ENCODE results near the gene DNAL4.
A peak's percentile ranks its signal among the peaks of the same experiment; 100 is the strongest.

DNAL4 gene

DNA sequence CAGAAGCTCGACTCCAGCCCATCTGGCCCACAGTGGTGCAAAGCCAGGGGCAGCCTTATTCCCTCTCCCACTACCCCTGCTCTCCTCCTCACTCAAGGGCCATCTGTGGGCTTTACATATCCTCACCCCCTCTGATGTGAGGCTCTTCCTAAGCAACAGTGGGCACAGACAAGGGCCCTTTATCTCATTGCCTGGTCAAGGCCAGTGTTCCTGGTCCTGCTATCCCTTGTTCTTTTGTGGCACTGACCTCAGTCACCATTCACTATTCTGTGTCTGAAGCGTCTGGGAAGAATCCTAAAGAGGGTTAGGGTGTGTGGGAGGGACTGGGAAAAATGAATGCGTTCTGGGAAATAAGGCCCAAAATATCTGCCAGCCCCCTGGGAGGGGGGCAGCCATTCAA is 7.3 kb downstream of the DNAL4 start:
- no peak for DNase-seq (ENCODE audit: low read depth in 3 of 3)

DNA sequence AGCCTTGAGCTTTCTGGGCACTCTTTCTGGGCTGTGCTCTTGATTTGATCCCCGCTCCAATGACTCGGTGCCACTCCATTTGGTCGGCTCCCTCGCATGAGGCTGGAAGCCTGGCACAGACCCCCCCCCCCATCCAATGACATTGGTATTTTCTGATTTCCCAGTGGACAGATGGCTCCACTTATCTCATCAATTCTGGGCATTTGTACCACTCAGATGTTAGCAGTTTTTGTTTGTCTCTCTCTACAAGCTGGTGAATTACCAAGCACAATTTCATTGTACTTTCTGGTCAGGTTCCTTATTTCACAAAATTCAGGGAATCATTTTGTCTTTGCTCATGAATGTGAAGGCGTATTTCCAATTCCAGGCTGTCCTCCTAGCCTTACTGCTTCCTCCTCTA is 9.1 kb downstream of the DNAL4 start:
- no peak for DNase-seq (ENCODE audit: low read depth in 3 of 3)

DNA sequence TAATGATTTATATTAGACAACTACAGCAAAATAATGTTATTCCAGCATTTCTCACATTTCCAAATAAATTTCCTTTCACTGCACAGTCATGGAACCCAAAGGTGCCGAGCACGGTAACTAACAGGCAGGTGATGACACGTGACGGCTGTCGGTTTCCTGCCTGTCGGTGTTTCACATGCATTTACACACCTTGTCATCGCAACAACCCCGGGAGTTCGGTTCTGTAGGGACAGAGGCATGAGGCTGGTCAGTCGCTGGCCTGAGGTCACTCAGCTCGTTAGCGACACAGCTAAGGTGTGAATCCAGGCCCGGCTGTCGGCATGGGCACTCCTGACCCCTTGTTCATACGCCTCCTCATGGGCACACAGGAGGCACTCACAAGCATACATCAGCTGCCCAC is 9.9 kb downstream of the DNAL4 start:
- DNase-seq (ENCODE audit: low read depth in 3 of 3), result no peak

DNA sequence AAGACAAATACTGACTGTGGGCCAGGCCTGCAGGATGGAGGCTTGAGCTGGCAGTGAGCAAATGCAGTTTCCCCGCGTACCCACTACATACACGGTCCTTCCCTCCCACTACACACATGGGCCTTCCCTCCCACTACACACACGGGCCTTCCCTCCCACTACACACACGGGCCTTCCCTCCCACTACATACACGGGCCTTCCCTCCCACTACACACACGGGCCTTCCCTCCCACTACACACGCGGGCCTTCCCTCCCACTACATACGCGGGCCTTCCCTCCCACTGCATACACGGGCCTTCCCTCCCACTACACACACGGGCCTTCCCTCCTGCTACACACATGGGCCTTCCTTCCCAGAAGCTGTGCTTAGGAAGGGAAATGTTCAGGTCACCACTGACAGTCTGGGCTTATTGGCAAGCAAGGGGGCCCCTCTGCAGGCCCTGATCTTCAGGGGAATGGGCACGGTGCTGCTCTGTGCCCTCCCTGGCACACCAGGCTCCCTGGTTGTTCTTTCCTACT is 10.8 kb downstream of the DNAL4 start:
- DNase-seq (ENCODE audit: low read depth in 3 of 3), result no peak

DNA sequence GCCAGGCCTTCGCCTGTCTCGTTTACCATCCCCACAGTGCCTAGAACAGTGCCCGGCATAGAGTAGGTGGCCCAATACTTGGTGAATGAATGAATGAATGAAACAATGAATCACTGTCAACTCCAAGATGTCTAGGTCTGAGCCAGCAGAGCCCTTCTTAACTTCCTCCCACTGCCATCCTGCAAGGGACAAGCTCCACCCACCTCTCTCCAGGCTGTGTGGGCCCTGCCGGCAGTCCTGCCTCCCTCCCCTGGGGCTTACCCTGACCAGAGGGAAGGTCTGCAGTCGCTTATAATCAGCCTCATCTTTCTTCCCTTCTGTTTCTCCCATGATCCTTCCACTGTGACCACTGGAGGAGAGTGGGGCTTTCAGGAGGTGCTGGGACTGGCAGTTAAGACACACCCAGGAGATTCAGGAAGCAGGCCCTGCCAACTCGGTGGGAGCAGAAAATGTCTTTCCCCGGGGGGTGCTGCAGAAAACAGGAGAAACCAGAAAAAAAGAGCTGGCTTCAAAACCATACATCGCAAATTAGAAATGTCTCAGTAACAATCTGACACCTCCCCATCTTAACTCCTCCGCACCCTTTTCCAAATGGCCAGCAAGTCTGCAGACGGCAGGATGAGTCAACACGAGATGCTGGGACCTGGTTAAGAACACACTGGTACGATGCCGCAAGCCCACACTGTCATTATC is 11.4 kb downstream of the DNAL4 start:
- DNase-seq (ENCODE audit: low read depth in 3 of 3), result no peak

DNA sequence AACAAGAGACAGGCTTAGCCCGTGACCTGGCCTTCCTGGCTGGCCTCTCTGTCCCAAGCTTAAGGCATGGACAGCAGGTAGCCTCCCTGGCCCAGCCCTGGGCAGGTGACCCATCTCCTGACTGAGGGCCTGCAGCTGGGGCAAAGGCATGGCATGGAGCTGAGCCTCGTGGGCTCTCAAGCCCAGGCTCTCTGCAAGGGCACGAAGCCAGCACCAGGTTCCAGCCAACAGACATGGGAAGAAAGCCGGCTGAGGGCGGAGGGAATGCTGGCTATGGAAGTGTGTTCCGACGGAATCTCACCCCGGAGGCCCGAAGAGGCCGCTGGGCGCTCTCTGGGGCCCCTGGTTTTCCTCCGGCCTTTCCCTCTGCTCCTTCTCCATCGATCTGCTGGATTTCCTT is 12.9 kb downstream of the DNAL4 start:
- DNase-seq (ENCODE audit: low read depth in 3 of 3), result no peak

DNA sequence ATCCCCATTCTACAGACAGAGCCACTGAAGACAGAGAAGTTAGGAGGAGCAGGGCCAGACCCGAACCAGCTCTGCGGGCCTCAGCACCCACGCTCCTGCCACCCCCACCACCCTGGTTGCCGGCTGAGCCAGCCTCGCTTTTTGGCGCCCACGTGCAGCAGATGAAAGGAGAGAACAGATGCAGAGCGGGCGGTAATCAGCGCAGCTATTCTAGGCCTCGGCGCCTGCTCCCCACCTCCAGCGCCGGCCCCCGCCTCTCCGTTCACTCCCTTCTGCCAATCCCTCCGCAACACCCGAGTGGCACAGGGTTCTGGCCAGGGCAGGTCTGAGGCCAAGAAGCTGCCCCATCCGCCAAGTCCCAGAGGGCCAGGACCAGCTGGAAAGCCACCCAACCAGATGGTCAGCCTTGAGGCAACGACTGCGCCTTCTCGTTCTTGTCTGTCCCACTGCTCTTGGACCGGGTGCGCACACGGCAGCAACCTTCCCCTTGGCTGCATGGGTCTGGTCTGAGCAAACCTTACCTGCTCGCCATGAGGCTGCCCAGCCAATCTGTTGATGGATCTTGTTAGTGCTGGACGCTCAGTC is 16.8 kb downstream of the DNAL4 start:
- DNase-seq (ENCODE audit: low read depth in 3 of 3), result no peak

DNA sequence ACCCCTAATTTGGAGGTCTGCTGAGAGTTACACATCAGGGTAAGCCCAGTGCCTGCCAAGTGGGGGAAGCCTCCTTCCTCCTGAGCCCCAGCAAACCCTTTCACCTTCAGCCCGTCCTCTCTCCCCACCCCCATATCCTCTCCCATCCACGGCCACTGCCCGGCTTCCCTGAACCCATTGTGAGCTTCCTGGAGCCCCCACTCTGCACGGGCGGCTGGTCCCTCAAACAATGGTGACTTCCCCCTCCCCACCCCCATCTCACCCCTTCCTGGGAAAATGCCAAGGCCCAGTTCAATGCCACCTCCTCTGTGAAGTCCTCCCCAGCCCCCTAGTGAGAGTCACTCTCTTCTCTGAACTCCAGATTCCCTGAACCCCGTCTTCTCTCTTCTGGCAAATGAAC is 17.9 kb downstream of the DNAL4 start:
- no peak for DNase-seq (ENCODE audit: low read depth in 3 of 3)

DNA sequence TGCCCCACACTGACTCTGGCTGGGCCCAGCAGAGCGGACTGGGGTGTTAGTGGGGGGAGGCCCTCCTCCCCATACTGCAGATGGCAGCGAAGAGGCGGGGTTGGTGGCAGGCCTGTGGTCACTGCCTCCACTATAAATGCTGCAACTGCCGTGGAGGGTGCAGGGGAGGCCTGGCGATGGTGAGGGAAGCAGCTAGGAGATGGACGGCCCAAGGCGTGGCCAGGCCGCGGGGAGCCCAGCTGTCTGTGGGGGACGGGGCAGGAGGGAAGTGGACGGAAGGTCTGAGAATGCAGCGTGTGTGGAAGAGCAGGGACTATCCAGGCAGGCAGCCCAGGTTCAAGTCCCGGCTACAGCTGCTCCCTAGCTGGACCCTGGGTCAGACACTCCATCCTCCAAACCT is 18.3 kb downstream of the DNAL4 start:
- no peak for DNase-seq (ENCODE audit: low read depth in 3 of 3)

DNA sequence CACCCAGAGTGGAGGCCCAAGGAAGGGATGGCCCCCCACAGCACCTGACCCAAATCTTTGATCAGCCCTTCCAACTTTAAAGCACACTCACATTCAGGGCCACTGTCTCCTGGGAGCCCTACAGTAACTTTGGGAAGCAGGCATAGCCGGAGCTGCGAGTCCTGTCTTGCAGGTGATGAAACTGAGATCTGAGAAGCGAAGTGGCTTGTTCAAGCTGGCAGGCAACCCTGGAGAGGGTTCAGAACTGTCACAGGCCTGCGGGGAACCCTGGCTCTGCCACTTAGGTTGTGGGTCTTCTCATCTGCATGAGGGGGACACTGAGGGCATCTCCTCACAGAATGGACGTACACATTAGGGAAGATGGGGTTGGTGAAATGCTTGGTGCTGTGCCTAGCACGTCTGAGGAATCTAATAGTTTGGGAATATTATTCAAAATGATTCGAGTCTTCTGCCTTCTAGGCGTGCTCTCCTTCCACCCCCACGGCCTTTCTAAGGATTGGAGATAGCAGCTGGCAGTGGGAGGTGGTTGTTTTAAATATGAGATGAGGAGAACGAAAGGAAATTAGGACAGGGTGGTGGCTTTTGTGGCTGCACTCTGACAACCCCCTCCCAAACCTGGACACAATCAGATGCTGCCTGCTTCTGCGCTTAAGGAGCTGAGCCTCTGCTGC is 19.3 kb downstream of the DNAL4 start:
- DNase-seq (ENCODE audit: low read depth in 3 of 3), result no peak

DNA sequence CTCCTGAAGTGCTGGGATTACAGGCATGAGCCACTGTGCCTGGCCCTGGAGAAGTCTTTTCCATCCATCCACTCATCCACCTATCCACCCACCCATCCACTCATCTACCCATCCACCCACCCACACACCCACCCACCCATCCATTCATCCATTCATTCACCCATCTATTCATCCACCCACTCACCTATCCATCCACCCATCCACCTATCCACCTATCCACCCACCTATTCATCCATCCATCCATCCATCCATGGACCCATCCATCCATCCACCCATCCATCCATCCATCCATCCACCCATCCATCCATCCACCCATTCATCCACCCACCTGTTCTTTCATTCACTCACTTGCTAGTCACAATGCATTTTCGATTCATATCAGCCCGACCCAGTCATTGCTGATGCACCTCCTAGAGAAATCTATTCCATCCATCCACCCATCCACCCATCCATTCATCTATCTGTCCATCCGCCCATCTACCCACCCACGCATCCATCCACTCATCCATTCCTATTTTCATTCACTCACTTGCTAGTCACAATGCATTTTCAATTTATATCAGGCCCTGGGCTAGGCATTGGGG is 20.5 kb downstream of the DNAL4 start:
- DNase-seq (ENCODE audit: low read depth in 3 of 3), result no peak

DNA sequence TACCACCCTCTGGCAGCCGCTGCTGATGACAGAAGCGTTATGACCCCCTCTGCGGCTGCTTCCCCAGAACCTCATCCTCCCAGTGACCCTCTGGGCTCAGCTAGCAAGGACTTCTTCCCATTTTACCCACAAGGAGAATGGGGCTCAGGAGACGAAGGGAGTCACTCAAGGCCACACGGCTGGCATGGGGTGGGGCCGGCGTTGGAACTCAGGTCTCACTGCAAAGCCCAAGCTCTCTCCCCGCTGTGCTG is 21.4 kb downstream of the DNAL4 start:
- DNase-seq (ENCODE audit: low read depth in 3 of 3), result no peak

DNA sequence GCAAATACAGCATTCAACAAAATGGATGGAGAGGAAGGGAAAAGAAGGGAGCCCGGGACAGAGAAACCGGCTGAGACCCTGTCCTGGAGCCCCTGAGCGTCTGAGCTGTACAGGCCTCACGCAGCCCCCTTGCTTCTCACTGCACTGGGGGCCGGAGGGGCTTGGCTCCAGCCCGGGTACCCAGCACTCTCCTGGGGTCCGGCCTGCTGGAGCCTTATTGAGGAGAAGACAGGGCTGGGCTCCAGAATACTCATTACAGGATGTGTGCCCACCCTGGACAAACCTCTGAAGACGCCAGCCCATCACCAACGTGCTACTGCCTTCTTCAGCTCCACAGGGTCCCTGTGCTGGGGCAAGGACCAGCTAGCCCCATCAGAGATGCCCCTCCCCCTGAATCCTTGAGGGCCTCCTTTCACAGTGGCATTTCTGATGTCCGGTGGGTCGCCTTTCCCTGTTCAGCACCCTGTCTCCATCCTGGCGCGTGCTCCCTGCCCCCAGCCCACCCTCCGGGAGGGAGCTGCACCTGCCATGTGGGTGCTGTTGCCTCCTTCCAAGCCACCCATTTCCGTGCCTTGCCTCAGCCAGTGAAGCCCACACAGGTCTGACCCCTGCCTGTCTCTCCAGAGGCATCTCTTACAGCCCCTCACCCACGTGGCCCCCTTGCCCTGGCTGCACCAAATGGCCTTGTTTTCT is 23.5 kb downstream of the DNAL4 start:
- no peak for DNase-seq (ENCODE audit: low read depth in 3 of 3)

DNA sequence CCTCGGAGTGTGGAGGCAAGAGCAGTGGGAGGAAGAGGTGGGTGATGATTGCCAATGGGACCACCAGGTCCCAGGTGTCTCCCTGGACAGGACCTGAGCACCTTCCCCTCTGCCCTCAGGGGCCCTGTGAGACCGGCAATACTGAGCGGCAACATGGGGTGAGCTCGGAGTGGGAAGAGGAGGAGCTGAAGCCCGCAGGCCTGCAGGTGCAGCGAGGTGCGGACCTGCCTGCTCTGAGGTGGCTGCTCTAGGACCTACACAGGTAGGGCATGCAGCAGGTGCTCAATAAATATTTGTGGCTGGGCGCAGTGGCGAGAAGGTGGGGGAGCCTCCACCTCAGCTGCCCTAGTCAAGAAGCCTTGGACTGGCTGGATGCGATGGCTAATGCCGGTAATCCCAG is 25.9 kb downstream of the DNAL4 start:
- DNase-seq (ENCODE audit: low read depth in 3 of 3), result no peak

DNA sequence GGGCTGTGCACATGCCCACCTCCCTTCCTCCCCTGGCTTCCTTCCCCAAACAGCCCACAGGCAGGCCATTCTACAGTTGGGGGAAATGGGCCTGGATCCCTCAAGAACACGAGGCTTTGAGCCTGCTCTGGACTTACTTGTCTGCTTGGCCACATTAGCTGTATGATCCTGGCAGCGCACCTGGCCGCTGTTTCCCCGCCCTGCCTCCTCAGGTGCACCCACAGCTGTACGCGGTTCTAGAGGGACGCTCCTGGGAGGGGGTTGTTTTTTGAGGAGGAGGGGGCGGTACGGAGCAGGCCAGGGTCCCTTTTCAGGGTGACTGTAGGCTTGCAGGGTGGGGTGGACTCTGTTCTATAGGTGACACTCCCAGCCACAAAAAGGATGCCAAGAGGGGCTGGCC is 26.6 kb downstream of the DNAL4 start:
- DNase-seq (ENCODE audit: low read depth in 3 of 3), result no peak

DNA sequence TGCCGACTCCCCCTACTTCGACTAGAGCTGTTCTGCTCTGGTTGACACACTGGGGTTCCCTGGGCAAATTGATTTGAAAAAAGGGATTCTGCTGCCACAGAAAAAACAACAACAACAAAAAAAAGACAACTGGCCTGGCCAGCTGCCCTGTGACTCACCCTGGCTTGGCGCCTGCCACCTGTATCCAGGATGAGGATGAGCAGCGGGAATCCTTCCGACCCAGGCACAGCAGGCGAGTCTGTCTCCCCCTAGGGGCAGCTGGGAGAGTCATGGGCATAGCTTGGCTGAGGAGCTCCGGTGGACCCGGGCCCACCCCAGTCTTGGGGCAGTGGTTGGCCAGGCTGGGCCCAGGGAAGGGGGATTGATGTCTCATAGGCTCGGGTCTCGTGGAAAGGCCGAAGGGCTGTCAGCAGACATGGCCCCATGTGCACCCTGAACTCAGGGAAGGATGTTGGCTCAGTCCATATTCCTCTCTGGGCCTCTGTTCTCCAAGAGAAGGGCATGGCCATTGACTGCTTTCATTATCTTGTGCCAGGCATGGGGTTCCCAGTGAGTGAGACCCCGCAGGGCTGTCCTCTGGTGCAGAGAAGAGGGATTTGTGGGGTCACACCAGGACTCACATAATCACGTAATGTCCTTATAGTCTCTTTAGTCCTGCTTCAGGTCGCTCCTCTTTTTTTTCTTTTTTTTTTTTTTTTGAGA is 27.7 kb downstream of the DNAL4 start:
- peak in 1 of 3 experiments; percentile 31 for DNase-seq (ENCODE audit: low read depth in 3 of 3)

DNA sequence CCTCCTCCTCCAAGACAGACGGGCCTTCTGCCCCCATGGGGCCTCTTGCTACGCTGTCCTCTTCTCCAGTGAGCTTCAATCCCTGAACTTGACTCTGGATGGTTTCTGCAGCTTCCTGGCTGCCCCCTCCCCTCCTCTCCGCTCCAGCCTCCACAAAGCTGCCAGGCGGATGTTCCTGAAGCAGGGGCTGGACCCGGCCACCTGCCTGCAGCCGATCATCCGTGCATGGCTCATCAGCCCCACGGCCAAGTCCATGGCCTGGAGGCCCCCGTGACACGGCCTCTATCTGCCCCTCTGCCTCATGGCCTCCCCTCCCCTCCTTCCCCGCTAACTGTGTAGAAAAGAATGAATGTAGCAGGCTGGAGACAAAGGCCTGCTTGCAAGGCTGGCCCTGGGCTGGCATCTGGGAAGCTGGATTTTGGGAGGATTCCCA is 31.4 kb downstream of the DNAL4 start:
- DNase-seq (ENCODE audit: low read depth in 3 of 3), result no peak

DNA sequence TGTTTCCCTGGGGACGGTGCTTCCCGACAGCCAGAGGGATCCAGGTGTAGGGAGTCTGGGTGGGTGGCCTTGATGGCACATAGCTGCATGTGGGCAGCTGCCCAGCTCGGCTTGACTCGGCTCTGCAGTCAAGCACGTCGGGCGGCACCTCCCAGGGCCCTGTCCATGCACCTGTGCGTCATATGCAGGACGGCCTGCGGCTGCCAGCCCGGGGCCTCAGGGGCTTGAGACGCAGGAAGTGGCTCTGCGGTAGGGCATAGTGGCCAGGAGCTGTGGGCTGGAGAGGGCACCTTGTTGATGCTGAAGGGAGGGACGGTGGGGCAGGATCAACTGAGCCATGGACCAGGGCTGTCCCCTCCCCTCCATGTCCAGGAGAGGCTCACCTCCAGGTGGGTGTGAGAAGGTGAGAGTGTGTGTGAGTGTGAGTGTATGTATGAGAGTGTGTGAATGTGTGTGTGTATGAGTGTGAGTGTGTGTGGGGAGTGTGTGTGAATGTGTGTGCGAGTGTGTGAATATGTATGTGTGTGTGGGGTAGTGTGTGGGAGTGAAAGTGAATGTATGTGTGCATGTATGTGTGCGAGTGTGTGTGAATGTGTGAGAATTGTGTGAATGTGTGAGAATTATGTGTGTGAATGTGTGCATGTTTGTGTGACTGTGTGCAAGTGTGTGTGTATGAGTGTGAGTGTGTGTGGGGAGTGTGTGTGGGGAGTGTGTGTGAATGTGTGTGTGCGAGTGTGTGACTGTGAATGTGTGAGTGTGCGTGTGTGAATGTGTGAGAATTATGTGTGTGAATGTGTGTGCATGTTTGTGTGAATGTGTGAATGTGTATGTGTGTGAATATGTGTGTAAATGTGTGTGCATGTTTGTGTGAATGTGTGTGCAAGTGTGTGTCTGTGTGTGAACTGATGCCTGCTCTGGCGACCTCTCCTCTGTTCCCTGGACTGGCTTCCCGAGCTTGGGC is 32.5 kb downstream of the DNAL4 start:
- DNase-seq (ENCODE audit: low read depth in 3 of 3), result no peak

DNA sequence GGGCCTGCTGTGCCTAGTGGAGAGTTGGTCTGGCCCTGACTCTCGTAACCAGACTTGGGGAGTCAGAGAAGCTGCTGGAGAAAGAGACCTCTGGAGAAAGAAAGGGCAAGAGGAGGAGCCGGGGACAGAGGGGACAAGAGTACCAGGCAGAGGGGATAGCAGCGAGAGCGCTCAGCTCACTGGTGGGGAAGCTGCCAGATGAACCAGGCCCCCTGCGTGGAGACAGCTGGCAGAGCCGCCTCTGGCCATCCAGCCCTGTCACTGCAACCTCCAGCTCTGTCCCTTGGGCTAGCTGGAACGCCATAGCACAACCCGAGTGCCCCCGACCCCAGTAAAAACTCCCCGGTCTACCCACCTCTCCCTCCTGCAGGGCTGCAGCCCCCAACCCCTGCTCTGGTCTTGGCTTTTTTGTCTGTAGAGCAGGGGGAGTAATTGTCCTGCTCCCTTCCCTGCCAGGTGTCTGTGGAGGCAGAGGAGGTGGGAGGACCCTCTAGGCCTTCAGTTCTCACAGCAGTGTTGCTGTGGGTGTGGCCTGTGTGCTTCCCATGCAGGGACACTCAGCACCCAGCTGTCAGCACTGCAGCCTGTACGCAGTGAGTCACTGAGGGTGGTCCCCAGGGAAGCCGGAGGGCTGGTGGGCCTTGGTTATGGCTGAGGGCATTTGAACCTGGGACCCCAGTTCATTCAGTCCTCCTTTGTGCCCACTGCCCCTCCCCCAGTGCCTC is 33.3 kb downstream of the DNAL4 start:
- DNase-seq (ENCODE audit: low read depth in 3 of 3), result no peak

DNA sequence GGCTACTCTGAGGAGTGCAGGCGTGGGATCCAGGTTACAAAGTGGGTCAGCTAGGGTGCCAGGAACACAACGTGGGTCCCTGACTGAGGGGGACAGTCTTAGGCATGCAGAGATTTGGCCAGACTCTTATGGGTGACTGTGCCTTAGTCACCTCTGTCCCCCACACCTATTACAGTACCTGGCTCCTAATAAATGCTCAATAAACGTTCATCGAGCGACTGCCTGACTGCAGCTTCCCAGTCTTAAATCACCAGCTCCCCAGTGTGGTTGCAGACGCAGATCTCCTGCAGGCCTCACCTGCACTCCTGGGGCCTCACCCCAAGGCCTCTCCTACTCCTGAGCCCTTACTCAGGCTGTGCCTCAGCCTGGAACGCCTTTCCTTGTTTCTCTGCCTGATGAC is 34.9 kb downstream of the DNAL4 start:
- no peak for DNase-seq (ENCODE audit: low read depth in 3 of 3)
